Inferior parietal cortex (tissue), 1 donor: ENCODE results near the gene HAO1.
"Not testable (repeated sequence)": the region's sequence is repeated elsewhere in the genome, so short reads cannot be mapped to it uniquely, and the experiment has no call there.

ENCODE experiments used
- DNase-seq: peaks from one replicate; pipeline ENCODE4 v3.0.0-alpha.2; 2016; ENCODE audit errors: extremely low spot score

The HAO1 gene

GRCh38 chr20:7940341-7940740 lies at the start of gene HAO1:
TSS of gene HAO1 (minus strand) at chr20:7940458. CDS start at chr20:7940422, 36 bp downstream.
- no peak for DNase-seq

- DNase-seq, result no peak
Observed at GRCh38 chr20:7989379-7989778, 49.1 kb upstream of the HAO1 start.

GRCh38 chr20:7985916-7986315 lies 45.7 kb upstream of the HAO1 start:
- DNase-seq, result no peak

GRCh38 chr20:7984192-7984591 lies 43.9 kb upstream of the HAO1 start:
- no peak for DNase-seq

- no peak for DNase-seq
Observed at GRCh38 chr20:7981374-7981773, 41.1 kb upstream of the HAO1 start.

- DNase-seq, result peak; percentile 48
Observed at GRCh38 chr20:7980332-7981046, 40.2 kb upstream of the HAO1 start.

GRCh38 chr20:7977709-7978108 lies 37.5 kb upstream of the HAO1 start:
- no peak for DNase-seq

GRCh38 chr20:7975851-7976414 lies 35.7 kb upstream of the HAO1 start:
- no peak for DNase-seq

GRCh38 chr20:7974785-7975435 lies 34.7 kb upstream of the HAO1 start:
- no peak for DNase-seq

GRCh38 chr20:7971536-7972280 lies 31.4 kb upstream of the HAO1 start:
- no peak for DNase-seq

- DNase-seq, result no peak
Observed at GRCh38 chr20:7967199-7967844, 27.1 kb upstream of the HAO1 start.

- DNase-seq, result no peak
Observed at GRCh38 chr20:7966176-7966575, 25.9 kb upstream of the HAO1 start.

GRCh38 chr20:7959484-7959883 lies 19.2 kb upstream of the HAO1 start:
- no peak for DNase-seq

GRCh38 chr20:7956561-7956960 lies 16.3 kb upstream of the HAO1 start:
- not testable (repeated sequence) for DNase-seq

- DNase-seq, result no peak
Observed at GRCh38 chr20:7950387-7950786, 10.1 kb upstream of the HAO1 start.

GRCh38 chr20:7943891-7944290 lies 3.6 kb upstream of the HAO1 start:
- no peak for DNase-seq

- DNase-seq, result no peak
Observed at GRCh38 chr20:7939663-7940062, 595 bp downstream of the HAO1 start.

- DNase-seq, result no peak
Observed at GRCh38 chr20:7938058-7938457, 2.2 kb downstream of the HAO1 start.

GRCh38 chr20:7937328-7937727 lies 2.9 kb downstream of the HAO1 start:
- DNase-seq, result no peak

GRCh38 chr20:7935027-7935551 lies 5.2 kb downstream of the HAO1 start:
- DNase-seq, result no peak

- DNase-seq, result no peak
Observed at GRCh38 chr20:7933346-7933745, 6.9 kb downstream of the HAO1 start.

GRCh38 chr20:7930343-7930742 lies 9.9 kb downstream of the HAO1 start:
- no peak for DNase-seq
